Keratinocyte (primary cell): Measurements from ENCODE around the gene PPP1R2. TPM values are rescaled to one million over a fixed set of nuclear protein-coding genes. Genes with fewer than 3 reads are reported as not detected.

Source experiments
- DNase-seq: peaks from one replicate; pipeline ENCODE4 v3.0.0-alpha.2; 2011; ENCODE audit warnings: low read depth, missing footprints, low spot score
- FAIRE-seq: peaks from 2 replicates; lab custom pipeline; 2011; peaks lifted over from hg19 to GRCh38; lab: Jason Lieb, UNC
- H2AFZ ChIP-seq: 2 replicates; pipeline ENCODE4 v1.6.0; 2012; ENCODE audit warnings: low read length, control low read depth, inconsistent platforms; ENCODE audit not compliant: control insufficient read depth
- H3K27ac ChIP-seq: 2 replicates; pipeline ENCODE4 v1.5.1; 2011; ENCODE audit warnings: low read length; ENCODE audit not compliant: control insufficient read depth, insufficient read depth
- H3K27me3 ChIP-seq: 3 replicates; pipeline ENCODE4 v1.6.0; 2011; ENCODE audit warnings: low read length; ENCODE audit not compliant: control insufficient read depth, insufficient read depth; ENCODE audit errors: extremely low read depth
- H3K36me3 ChIP-seq, 2 experiments: 2 replicates in 1 of 2; 3 replicates in 1 of 2; pipeline ENCODE4 v1.5.1; 2011; ENCODE audit warnings: low read length in 2 of 2, mild to moderate bottlenecking in 1 of 2; ENCODE audit not compliant: control insufficient read depth in 2 of 2, insufficient read depth in 2 of 2; ENCODE audit errors: extremely low read depth in 1 of 2
- H3K4me1 ChIP-seq: 3 replicates; pipeline ENCODE4 v1.5.1; 2011; ENCODE audit warnings: low read length; ENCODE audit not compliant: control insufficient read depth, insufficient read depth; ENCODE audit errors: extremely low read depth
- H3K4me2 ChIP-seq: 3 replicates; pipeline ENCODE4 v1.6.0; 2011; ENCODE audit warnings: low read depth, low read length; ENCODE audit not compliant: control insufficient read depth, insufficient read depth; ENCODE audit errors: extremely low read depth
- H3K4me3 ChIP-seq, 3 experiments: fragments of 200-600 bp in 1 of 3; sonication (generic) in 1 of 3; 2 replicates in 2 of 3; 3 replicates in 1 of 3; pipeline ENCODE4 v1.5.1; 2011 to 2016; ENCODE audit warnings: low read length in 3 of 3, mild to moderate bottlenecking in 3 of 3, control low read depth in 2 of 3, inconsistent platforms in 1 of 3, low read depth in 1 of 3, mixed read lengths in 1 of 3, mixed run types in 1 of 3, moderate library complexity in 1 of 3; ENCODE audit not compliant: control insufficient read depth in 2 of 3, insufficient read depth in 2 of 3; ENCODE audit errors: extremely low read depth in 1 of 3
- H3K79me2 ChIP-seq: 2 replicates; pipeline ENCODE4 v1.6.0; 2012; ENCODE audit warnings: low read length; ENCODE audit not compliant: control insufficient read depth, insufficient read depth
- H3K9ac ChIP-seq: 3 replicates; pipeline ENCODE4 v1.6.0; 2011; ENCODE audit warnings: low read length; ENCODE audit not compliant: control insufficient read depth, insufficient read depth; ENCODE audit errors: extremely low read depth
- H3K9me1 ChIP-seq: 3 replicates; pipeline ENCODE4 v1.6.0; 2011; ENCODE audit warnings: low read length; ENCODE audit not compliant: control insufficient read depth, insufficient read depth; ENCODE audit errors: extremely low read depth
- H3K9me3 ChIP-seq: 2 replicates; pipeline ENCODE4 v1.5.1; 2012; ENCODE audit warnings: low read depth, low read length; ENCODE audit not compliant: control insufficient read depth
- H4K20me1 ChIP-seq: 3 replicates; pipeline ENCODE4 v1.6.0; 2011; ENCODE audit warnings: low read length; ENCODE audit not compliant: control insufficient read depth, insufficient read depth; ENCODE audit errors: extremely low read depth
- EZH2 ChIP-seq: IDR thresholded peaks from one replicate; pipeline ENCODE4 v1.6.1; 2012; ENCODE audit warnings: inconsistent platforms, mild to moderate bottlenecking, low read length, moderate library complexity
- dilution Hi-C: fragments of 300-500 bp; cut with MboI; formaldehyde crosslinking; loops from one replicate; pipeline ENCODE4 v1.7.0; 2020; ENCODE audit warnings: low sequenced_read_pairs; ENCODE audit not compliant: extremely low pct_ligation_motif_present
- polyA plus RNA-seq, 5 experiments: library from polyadenylated mRNA; depleted of rRNA in 3 of 5; stranded (reverse) in 3 of 5; stranded (forward) in 1 of 5; unstranded in 1 of 5; fragments of >200 nt; gene quantifications; 1 replicate in 1 of 5; 2 replicates in 3 of 5; 3 replicates in 1 of 5; pipeline versions ENCODE4 v1.2.1 to v1.2.3, GENCODE V29; 2011 to 2012; ENCODE audit warnings: missing spikeins in 2 of 5, low read depth in 1 of 5, low replicate concordance in 1 of 5
- TF ChIP-seq, protein P1 (sequence below), 3 experiments: IDR thresholded peaks in 1 of 3; conservative IDR thresholded peaks in 1 of 3; optimal IDR thresholded peaks in 1 of 3; 2 replicates in 2 of 3; 3 replicates in 1 of 3; pipeline versions ENCODE3 to v1.5.1; 2011; ENCODE audit warnings: low read length in 3 of 3, mild to moderate bottlenecking in 3 of 3, moderate library complexity in 2 of 3, control low read depth in 1 of 3, inconsistent platforms in 1 of 3; ENCODE audit not compliant: insufficient read depth in 2 of 3; ENCODE audit errors: extremely low read depth in 1 of 3

Gene PPP1R2
- polyA plus RNA-seq, 1 donor (not counting 4 experiments of a cell fraction or from before 2014, with no cell fraction given): 43.2 TPM

- TF ChIP-seq, protein P1, sequence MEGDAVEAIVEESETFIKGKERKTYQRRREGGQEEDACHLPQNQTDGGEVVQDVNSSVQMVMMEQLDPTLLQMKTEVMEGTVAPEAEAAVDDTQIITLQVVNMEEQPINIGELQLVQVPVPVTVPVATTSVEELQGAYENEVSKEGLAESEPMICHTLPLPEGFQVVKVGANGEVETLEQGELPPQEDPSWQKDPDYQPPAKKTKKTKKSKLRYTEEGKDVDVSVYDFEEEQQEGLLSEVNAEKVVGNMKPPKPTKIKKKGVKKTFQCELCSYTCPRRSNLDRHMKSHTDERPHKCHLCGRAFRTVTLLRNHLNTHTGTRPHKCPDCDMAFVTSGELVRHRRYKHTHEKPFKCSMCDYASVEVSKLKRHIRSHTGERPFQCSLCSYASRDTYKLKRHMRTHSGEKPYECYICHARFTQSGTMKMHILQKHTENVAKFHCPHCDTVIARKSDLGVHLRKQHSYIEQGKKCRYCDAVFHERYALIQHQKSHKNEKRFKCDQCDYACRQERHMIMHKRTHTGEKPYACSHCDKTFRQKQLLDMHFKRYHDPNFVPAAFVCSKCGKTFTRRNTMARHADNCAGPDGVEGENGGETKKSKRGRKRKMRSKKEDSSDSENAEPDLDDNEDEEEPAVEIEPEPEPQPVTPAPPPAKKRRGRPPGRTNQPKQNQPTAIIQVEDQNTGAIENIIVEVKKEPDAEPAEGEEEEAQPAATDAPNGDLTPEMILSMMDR (optimal IDR thresholded peaks at IDR 0.05 in 1 of 3, IDR thresholded peaks at IDR 0.05 in 1 of 3, conservative IDR thresholded peaks at IDR 0.05 in 1 of 3; ENCODE audit: extremely low read depth in 1 of 3, insufficient read depth in 2 of 3, low read length in 3 of 3): no peak
- TF ChIP-seq EZH2: no peak
- DNase-seq (no peak), FAIRE-seq (no peak)
- H3K9me3 ChIP-seq: no peaks in the 10 kb centered on the region
- no peaks in the 10 kb centered on the region for H4K20me1 ChIP-seq
- no peaks in the 10 kb centered on the region for H3K9me1 ChIP-seq
- H2AFZ ChIP-seq: no peak overlapping the region
- H3K79me2 ChIP-seq: no peaks in the 10 kb centered on the region
- no peak overlapping the region for H3K27ac ChIP-seq
- H3K36me3 ChIP-seq: no peaks in the 10 kb centered on the region
- H3K27me3 ChIP-seq: peaks cover 5% of the 10 kb centered on the region
- no peak overlapping the region for H3K4me2 ChIP-seq
- H3K4me1 ChIP-seq: peaks cover 3% of the 10 kb centered on the region
- no peak overlapping the region for H3K4me3 ChIP-seq
- H3K9ac ChIP-seq: no peak overlapping the region
- dilution Hi-C loops: no loop called here
Measured at GRCh38 chr3:195587824-195588223, 44.7 kb upstream of the PPP1R2 start.

DNA sequence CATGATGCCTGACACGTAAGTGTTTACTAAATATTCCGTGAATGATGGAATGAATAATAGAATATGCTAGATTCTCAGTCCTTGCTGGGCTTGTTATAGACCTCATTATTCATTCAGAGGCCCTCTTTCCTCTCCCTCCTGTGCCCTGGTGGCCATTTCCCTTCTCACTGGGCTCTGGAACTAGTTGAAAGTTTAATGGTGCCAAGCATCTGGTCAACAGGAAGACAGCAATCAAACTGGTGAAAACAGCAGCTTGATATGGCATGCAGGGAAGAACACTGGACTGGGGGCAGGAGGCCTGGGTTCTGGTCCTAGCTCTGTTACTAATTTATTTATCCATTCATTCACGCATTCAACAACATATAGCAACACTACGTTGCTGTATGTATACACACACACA, 44.3 kb upstream of the PPP1R2 start:
- TF ChIP-seq, protein P1 (optimal IDR thresholded peaks at IDR 0.05 in 1 of 3, IDR thresholded peaks at IDR 0.05 in 1 of 3, conservative IDR thresholded peaks at IDR 0.05 in 1 of 3; ENCODE audit: extremely low read depth in 1 of 3, insufficient read depth in 2 of 3, low read length in 3 of 3): no peak
- TF ChIP-seq EZH2: no peak
- H3K4me2 ChIP-seq: no peak overlapping the region
- no peak overlapping the region for H3K4me3 ChIP-seq
- no peaks in the 10 kb centered on the region for H3K9me1 ChIP-seq
- no peak overlapping the region for H3K27ac ChIP-seq
- H3K9me3 ChIP-seq: no peaks in the 10 kb centered on the region
- no peaks in the 10 kb centered on the region for H3K79me2 ChIP-seq
- dilution Hi-C loops: no loop called here
- H3K27me3 ChIP-seq: peaks cover 5% of the 10 kb centered on the region
- H3K9ac ChIP-seq: no peak overlapping the region
- no peaks in the 10 kb centered on the region for H4K20me1 ChIP-seq
- DNase-seq: no peak
- peaks cover 3% of the 10 kb centered on the region for H3K4me1 ChIP-seq
- FAIRE-seq: no peak
- no peaks in the 10 kb centered on the region for H3K36me3 ChIP-seq
- no peak overlapping the region for H2AFZ ChIP-seq
